ENCODE measurements around the gene ERN1.

DNA sequence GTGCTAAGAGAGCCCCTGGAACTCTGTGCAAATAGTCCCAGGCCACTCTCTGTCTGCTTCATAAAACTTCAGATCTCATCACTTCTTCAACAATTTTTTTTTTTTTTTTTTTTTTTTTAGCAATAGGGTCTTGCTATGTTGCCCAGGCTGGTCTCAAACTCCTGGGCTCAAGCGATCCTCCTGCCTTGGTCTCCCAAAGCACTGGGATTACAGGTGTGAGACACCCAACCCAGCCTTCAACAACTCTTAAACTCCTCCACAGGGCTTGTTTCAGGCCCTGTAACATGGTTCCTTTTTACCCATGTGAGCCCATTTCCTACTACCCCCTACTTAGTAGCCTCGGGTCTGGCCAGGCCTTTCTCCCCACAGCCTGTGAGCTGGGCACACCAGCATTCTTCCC lies 70.2 kb downstream of the ERN1 start:
- TF ChIP-seq, protein P1, sequence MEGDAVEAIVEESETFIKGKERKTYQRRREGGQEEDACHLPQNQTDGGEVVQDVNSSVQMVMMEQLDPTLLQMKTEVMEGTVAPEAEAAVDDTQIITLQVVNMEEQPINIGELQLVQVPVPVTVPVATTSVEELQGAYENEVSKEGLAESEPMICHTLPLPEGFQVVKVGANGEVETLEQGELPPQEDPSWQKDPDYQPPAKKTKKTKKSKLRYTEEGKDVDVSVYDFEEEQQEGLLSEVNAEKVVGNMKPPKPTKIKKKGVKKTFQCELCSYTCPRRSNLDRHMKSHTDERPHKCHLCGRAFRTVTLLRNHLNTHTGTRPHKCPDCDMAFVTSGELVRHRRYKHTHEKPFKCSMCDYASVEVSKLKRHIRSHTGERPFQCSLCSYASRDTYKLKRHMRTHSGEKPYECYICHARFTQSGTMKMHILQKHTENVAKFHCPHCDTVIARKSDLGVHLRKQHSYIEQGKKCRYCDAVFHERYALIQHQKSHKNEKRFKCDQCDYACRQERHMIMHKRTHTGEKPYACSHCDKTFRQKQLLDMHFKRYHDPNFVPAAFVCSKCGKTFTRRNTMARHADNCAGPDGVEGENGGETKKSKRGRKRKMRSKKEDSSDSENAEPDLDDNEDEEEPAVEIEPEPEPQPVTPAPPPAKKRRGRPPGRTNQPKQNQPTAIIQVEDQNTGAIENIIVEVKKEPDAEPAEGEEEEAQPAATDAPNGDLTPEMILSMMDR (conservative IDR thresholded peaks at IDR 0.05), result no peak
- TF ChIP-seq ZFX (IDR thresholded peaks at IDR 0.05), result no peak
